Measurements from ENCODE around the gene DNASE1L2.

The DNASE1L2 gene

GRCh38 chr16:2287916-2288547 is 51.8 kb downstream of the DNASE1L2 start:
- DNase-seq (ENCODE audit: low read depth) = no peak

Measured in stimulated activated CD8-positive, alpha-beta memory T cell treated with anti-CD3 and anti-CD28 coated beads, Interleukin-7, amount 100 ng/mL, for 24 hours (primary cell).